ENCODE results near the gene FASTKD2.

Gene FASTKD2

GRCh38 chr2:206836722-206837121 is 71.3 kb downstream of the FASTKD2 start:
- TF ChIP-seq GATA1 (IDR thresholded peaks at IDR 0.05; ENCODE audit: low read depth, low read length) (no peak), POLR2A (IDR thresholded peaks at IDR 0.05; ENCODE audit: low read length) (no peak)
- no peak for DNase-seq

- DNase-seq: no peak
- TF ChIP-seq GATA1 (IDR thresholded peaks at IDR 0.05; ENCODE audit: low read depth, low read length) (no peak), POLR2A (IDR thresholded peaks at IDR 0.05; ENCODE audit: low read length) (no peak)
These were observed 72.4 kb downstream of the FASTKD2 start for GRCh38 chr2:206837775-206838174.

GRCh38 chr2:206838690-206839089 is 73.3 kb downstream of the FASTKD2 start:
- TF ChIP-seq POLR2A (IDR thresholded peaks at IDR 0.05; ENCODE audit: low read length): no peak
- no peak for TF ChIP-seq GATA1 (IDR thresholded peaks at IDR 0.05; ENCODE audit: low read depth, low read length)
- no peak for DNase-seq

- DNase-seq: no peak
- no peak for TF ChIP-seq GATA1 (IDR thresholded peaks at IDR 0.05; ENCODE audit: low read depth, low read length)
- TF ChIP-seq POLR2A (IDR thresholded peaks at IDR 0.05; ENCODE audit: low read length): no peak
These were observed 75.6 kb downstream of the FASTKD2 start for GRCh38 chr2:206840999-206841398.

Data from erythroblast (primary cell).